A549 (cell line): ENCODE data around the gene RBM3.

ENCODE experiments used
- BCL3 ChIP-seq: fragments of >200 bp; sonication (Bioruptor Twin); formaldehyde crosslinking; IDR thresholded peaks from 3 replicates; pipeline ENCODE4 v1.6.1; 2016
- CEBPB ChIP-seq, 2 experiments: fragments of >200 bp in 1 of 2; sonication (Bioruptor Twin) in 1 of 2; formaldehyde crosslinking in 1 of 2; IDR thresholded peaks; 2 replicates each; pipeline ENCODE4 v1.6.1; 2012 to 2016
- MAZ ChIP-seq: fragments of 150-350 bp; IDR thresholded peaks from 2 replicates; pipeline ENCODE4 v1.6.1; 2014; ENCODE audit warnings: antibody characterized with exemption, low read depth, low read length, borderline replicate concordance
- POLR2A ChIP-seq: IDR thresholded peaks from 2 replicates; pipeline ENCODE4 v1.6.1; 2012; ENCODE audit warnings: mild to moderate bottlenecking, low read length
- TF ChIP-seq, protein P1 (sequence below): fragments of >200 bp; sonication (Bioruptor Twin); formaldehyde crosslinking; IDR thresholded peaks from 3 replicates; pipeline ENCODE4 v1.5.1; 2016
- TF ChIP-seq, protein P2 (sequence below): fragments of 200-600 bp; sonication (generic); IDR thresholded peaks from 2 replicates; pipeline ENCODE4 v1.6.1; 2016; ENCODE audit warnings: antibody characterized with exemption, mild to moderate bottlenecking, moderate library complexity

- TF ChIP-seq CEBPB (IDR thresholded peaks at IDR 0.05) (no peak), POLR2A (no peak), BCL3 (no peak), MAZ (no peak)
- TF ChIP-seq, protein P1, sequence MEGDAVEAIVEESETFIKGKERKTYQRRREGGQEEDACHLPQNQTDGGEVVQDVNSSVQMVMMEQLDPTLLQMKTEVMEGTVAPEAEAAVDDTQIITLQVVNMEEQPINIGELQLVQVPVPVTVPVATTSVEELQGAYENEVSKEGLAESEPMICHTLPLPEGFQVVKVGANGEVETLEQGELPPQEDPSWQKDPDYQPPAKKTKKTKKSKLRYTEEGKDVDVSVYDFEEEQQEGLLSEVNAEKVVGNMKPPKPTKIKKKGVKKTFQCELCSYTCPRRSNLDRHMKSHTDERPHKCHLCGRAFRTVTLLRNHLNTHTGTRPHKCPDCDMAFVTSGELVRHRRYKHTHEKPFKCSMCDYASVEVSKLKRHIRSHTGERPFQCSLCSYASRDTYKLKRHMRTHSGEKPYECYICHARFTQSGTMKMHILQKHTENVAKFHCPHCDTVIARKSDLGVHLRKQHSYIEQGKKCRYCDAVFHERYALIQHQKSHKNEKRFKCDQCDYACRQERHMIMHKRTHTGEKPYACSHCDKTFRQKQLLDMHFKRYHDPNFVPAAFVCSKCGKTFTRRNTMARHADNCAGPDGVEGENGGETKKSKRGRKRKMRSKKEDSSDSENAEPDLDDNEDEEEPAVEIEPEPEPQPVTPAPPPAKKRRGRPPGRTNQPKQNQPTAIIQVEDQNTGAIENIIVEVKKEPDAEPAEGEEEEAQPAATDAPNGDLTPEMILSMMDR, result no peak
- TF ChIP-seq, protein P2, sequence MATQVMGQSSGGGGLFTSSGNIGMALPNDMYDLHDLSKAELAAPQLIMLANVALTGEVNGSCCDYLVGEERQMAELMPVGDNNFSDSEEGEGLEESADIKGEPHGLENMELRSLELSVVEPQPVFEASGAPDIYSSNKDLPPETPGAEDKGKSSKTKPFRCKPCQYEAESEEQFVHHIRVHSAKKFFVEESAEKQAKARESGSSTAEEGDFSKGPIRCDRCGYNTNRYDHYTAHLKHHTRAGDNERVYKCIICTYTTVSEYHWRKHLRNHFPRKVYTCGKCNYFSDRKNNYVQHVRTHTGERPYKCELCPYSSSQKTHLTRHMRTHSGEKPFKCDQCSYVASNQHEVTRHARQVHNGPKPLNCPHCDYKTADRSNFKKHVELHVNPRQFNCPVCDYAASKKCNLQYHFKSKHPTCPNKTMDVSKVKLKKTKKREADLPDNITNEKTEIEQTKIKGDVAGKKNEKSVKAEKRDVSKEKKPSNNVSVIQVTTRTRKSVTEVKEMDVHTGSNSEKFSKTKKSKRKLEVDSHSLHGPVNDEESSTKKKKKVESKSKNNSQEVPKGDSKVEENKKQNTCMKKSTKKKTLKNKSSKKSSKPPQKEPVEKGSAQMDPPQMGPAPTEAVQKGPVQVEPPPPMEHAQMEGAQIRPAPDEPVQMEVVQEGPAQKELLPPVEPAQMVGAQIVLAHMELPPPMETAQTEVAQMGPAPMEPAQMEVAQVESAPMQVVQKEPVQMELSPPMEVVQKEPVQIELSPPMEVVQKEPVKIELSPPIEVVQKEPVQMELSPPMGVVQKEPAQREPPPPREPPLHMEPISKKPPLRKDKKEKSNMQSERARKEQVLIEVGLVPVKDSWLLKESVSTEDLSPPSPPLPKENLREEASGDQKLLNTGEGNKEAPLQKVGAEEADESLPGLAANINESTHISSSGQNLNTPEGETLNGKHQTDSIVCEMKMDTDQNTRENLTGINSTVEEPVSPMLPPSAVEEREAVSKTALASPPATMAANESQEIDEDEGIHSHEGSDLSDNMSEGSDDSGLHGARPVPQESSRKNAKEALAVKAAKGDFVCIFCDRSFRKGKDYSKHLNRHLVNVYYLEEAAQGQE, result no peak
These were observed 42.8 kb upstream of the RBM3 start for GRCh38 chrX:48531358-48531959.
